GM18505 (cell line): Measurements from ENCODE around the gene SLC2A9.

Source experiments
- ATAC-seq: cut with Tn5 transposase; IDR thresholded peaks from one replicate; pipeline ENCODE4 v1.9.1; 2021; ENCODE audit not compliant: unreplicated experiment
- POLR2A ChIP-seq: IDR thresholded peaks from 4 replicates; pipeline ENCODE4 v1.6.1; 2011; ENCODE audit warnings: borderline replicate concordance; ENCODE audit not compliant: insufficient read depth, insufficient read length; ENCODE audit errors: extremely low read depth

Gene SLC2A9

GRCh38 chr4:10020871-10021652 lies at the start of gene SLC2A9:
SLC2A9 (minus strand) TSS chr4:10021497; CDS start chr4:10021429, 68 bp downstream.
- ATAC-seq = no peak
- no peak for TF ChIP-seq POLR2A

GRCh38 chr4:10069075-10069642 lies 47.9 kb upstream of the SLC2A9 start:
- TF ChIP-seq POLR2A = no peak
- ATAC-seq = no peak

- no peak for TF ChIP-seq POLR2A
- no peak for ATAC-seq
These were observed 45.7 kb upstream of the SLC2A9 start for GRCh38 chr4:10066670-10067651.

- no peak for TF ChIP-seq POLR2A
- no peak for ATAC-seq
These were observed 44.9 kb upstream of the SLC2A9 start for GRCh38 chr4:10066206-10066605.

- ATAC-seq = no peak
- TF ChIP-seq POLR2A = no peak
These were observed 42.4 kb upstream of the SLC2A9 start for GRCh38 chr4:10063544-10064300.

- no peak for ATAC-seq
- no peak for TF ChIP-seq POLR2A
These were observed 40.5 kb upstream of the SLC2A9 start for GRCh38 chr4:10061650-10062415.

- ATAC-seq = no peak
- no peak for TF ChIP-seq POLR2A
These were observed 37.1 kb upstream of the SLC2A9 start for GRCh38 chr4:10058371-10058770.

- no peak for ATAC-seq
These were observed 35.7 kb upstream of the SLC2A9 start for GRCh38 chr4:10057023-10057395.

GRCh38 chr4:10056334-10057022 lies 35.2 kb upstream of the SLC2A9 start:
- TF ChIP-seq POLR2A = no peak
- no peak for ATAC-seq

More at GRCh38 chr4:10057023-10057395, 35.7 kb upstream of the SLC2A9 start:
- TF ChIP-seq POLR2A = no peak

- no peak for ATAC-seq
- no peak for TF ChIP-seq POLR2A
These were observed 34.6 kb upstream of the SLC2A9 start for GRCh38 chr4:10055871-10056270.

- TF ChIP-seq POLR2A = no peak
These were observed 33.3 kb upstream of the SLC2A9 start for GRCh38 chr4:10054571-10055041.

More at GRCh38 chr4:10054571-10055041, 33.3 kb upstream of the SLC2A9 start:
- ATAC-seq = no peak
